ENCODE data around the gene KLF18. TPM values are rescaled to one million over a fixed set of nuclear protein-coding genes. Genes with fewer than 3 reads are reported as not detected.

KLF18 gene
- total RNA-seq, 1 experiment from 2014 or later = 0.09 TPM

GRCh38 chr1:44090429-44091252 is 50.8 kb downstream of the KLF18 start:
- no peak for ATAC-seq
- H3K4me3 Mint-ChIP-seq = no peak overlapping the region
- no peak for TF ChIP-seq FOXP4 (CRISPR knock-in tag; IDR thresholded peaks at IDR 0.05)

GRCh38 chr1:44089371-44090048 is 51.9 kb downstream of the KLF18 start:
- H3K36me3 Mint-ChIP-seq = no peaks in the 10 kb centered on the region
- H3K9me3 Mint-ChIP-seq = no peaks in the 10 kb centered on the region
- DNase-seq (ENCODE audit: low spot score) = peak; percentile 21
- H3K27ac Mint-ChIP-seq = no peak overlapping the region
- POLR2A ChIA-PET = interaction anchor here (0.7 kb wide), 2 partner anchors 33 to 181 kb away, joined by 3 to 5 read pairs; no protein-coding TSS in a partner anchor
- H3K4me1 Mint-ChIP-seq = peaks cover 26% of the 10 kb centered on the region
- H3K4me3 Mint-ChIP-seq = no peak overlapping the region
- TF ChIP-seq CTCF (IDR thresholded peaks at IDR 0.05) = no peak
- no peak for TF ChIP-seq KAT7 (CRISPR knock-in tag; IDR thresholded peaks at IDR 0.05; ENCODE audit: borderline replicate concordance)
- TF ChIP-seq CDX4 (CRISPR knock-in tag; IDR thresholded peaks at IDR 0.05; ENCODE audit: borderline replicate concordance) = no peak
- TF ChIP-seq FOXJ3 (CRISPR knock-in tag; IDR thresholded peaks at IDR 0.05; ENCODE audit: borderline replicate concordance) = no peak
- peaks cover 5% of the 10 kb centered on the region; the same call in 1 of the 2 replicates for H3K27me3 Mint-ChIP-seq (ENCODE audit: low read depth)
- ATAC-seq = peak; percentile 43
- CTCF ChIA-PET = interaction anchor here (0.5 to 2.2 kb wide), 11 partner anchors 11 to 563 kb away, joined by 3 to 13 read pairs (median 3); no protein-coding TSS in a partner anchor

More at GRCh38 chr1:44090429-44091252, 50.8 kb downstream of the KLF18 start:
- no peaks in the 10 kb centered on the region for H3K36me3 Mint-ChIP-seq
- peaks cover 26% of the 10 kb centered on the region for H3K4me1 Mint-ChIP-seq
- H3K27ac Mint-ChIP-seq = no peak overlapping the region
- H3K27me3 Mint-ChIP-seq (ENCODE audit: low read depth) = peaks cover 5% of the 10 kb centered on the region; the same call in 1 of the 2 replicates
- no peak for DNase-seq (ENCODE audit: low spot score)
- POLR2A ChIA-PET = no interaction called here
- no peaks in the 10 kb centered on the region for H3K9me3 Mint-ChIP-seq
- CTCF ChIA-PET = interaction anchor here (0.7 to 2.4 kb wide), 5 partner anchors 13 to 149 kb away, joined by 3 to 13 read pairs (median 5); no protein-coding TSS in a partner anchor

Other genes starting within 250 kb of the KLF18 start
- 23.5 to 28.5 TPM (median 23.6 TPM) in 3 replicates for gene ARTN, start 207.8 kb downstream of the KLF18 start, total RNA-seq (2021)
- 17.8 to 24.2 TPM (median 19.1 TPM) in 3 replicates for gene IPO13, start 194.7 kb downstream of the KLF18 start, total RNA-seq (2021)
- 47.6 to 57.5 TPM (median 51.5 TPM) in 3 replicates for gene DPH2, start 171.6 kb downstream of the KLF18 start, total RNA-seq (2021)
- gene ATP6V0B, start 166.7 kb downstream of the KLF18 start, total RNA-seq (2021) = 108 to 115 TPM (median 110 TPM) in 3 replicates
- 66.7 to 72.2 TPM (median 66.9 TPM) in 3 replicates for gene B4GALT2, start 162.4 kb downstream of the KLF18 start, total RNA-seq (2021)
- 12.1 to 20.1 TPM (median 19.2 TPM) in 3 replicates for gene CCDC24, start 150.0 kb downstream of the KLF18 start, total RNA-seq (2021)
- gene SLC6A9, start 110.2 kb downstream of the KLF18 start, total RNA-seq (2021) = 10.2 to 14.4 TPM (median 12.5 TPM) in 3 replicates
- gene KLF17, start 22.8 kb downstream of the KLF18 start, total RNA-seq (2021) = not detected in 3 replicates
- 40.9 to 44.4 TPM (median 42.3 TPM) in 3 replicates for gene DMAP1, start 71.8 kb upstream of the KLF18 start, total RNA-seq (2021)
- 74.7 to 76.1 TPM (median 75.2 TPM) in 3 replicates for gene ERI3, start 213.6 kb upstream of the KLF18 start, total RNA-seq (2021)

All from WTC11 (cell line).